PC-9 (cell line): Measurements from ENCODE around the gene DPYD. TPM values are rescaled to one million over a fixed set of nuclear protein-coding genes. Genes with fewer than 3 reads are reported as not detected.

ENCODE experiments used
- BruUV-seq: library from RNA; stranded (reverse); fragments of 400-500 nt; replicated peaks from 2 replicates; lab custom pipeline; 2021; lab: Mats Ljungman, UMichigan
- CTCF ChIA-PET: fragments of 300-600 bp; sonication (Branson Sonifier 250); formaldehyde crosslinking; loops from one replicate; lab custom pipeline; 2022; ENCODE audit warnings: antibody characterized with exemption; lab: Charles Lee
- POLR2A ChIA-PET: fragments of 300-600 bp; sonication (Branson Sonifier 250); formaldehyde crosslinking; loops from one replicate; lab custom pipeline; 2022; ENCODE audit warnings: antibody characterized with exemption; ENCODE audit not compliant: unreplicated experiment; lab: Charles Lee
- DNase-seq, 2 experiments: peaks; one replicate each; pipeline versions ENCODE4 v3.0.0 to v3.0.0-alpha.2; 2015 to 2022; ENCODE audit warnings: mixed read lengths in 1 of 2
- H2AFZ ChIP-seq: fragments of 200-600 bp; sonication (generic); 2 replicates; pipeline ENCODE4 v1.8.1; 2017; ENCODE audit warnings: antibody characterized with exemption
- H3F3A ChIP-seq: fragments of 200-600 bp; sonication (generic); 2 replicates; pipeline ENCODE4 v1.8.1; 2017; ENCODE audit warnings: antibody characterized with exemption, mild to moderate bottlenecking, low read depth; ENCODE audit not compliant: insufficient read depth
- H3K27ac ChIP-seq: fragments of 200-600 bp; sonication (generic); 2 replicates; pipeline ENCODE4 v1.6.1; 2016; ENCODE audit warnings: mixed run types
- H3K27me3 ChIP-seq: fragments of 200-600 bp; sonication (generic); 2 replicates; pipeline ENCODE4 v1.6.1; 2016; ENCODE audit warnings: low read depth, mixed run types; ENCODE audit not compliant: insufficient read depth
- H3K36me3 ChIP-seq: fragments of 200-600 bp; sonication (generic); 2 replicates; pipeline ENCODE4 v1.6.1; 2016; ENCODE audit warnings: low read depth, mixed run types
- H3K4me1 ChIP-seq: fragments of 200-600 bp; sonication (generic); replicated peaks from 2 replicates; pipeline ENCODE4 v1.6.1; 2016; ENCODE audit warnings: mixed run types; ENCODE audit not compliant: insufficient read depth
- H3K4me2 ChIP-seq: fragments of 200-600 bp; sonication (generic); 2 replicates; pipeline ENCODE4 v1.6.1; 2017; ENCODE audit warnings: mixed run types
- H3K4me3 ChIP-seq: fragments of 200-600 bp; sonication (generic); 2 replicates; pipeline ENCODE4 v1.6.1; 2016; ENCODE audit warnings: mixed run types
- H3K79me2 ChIP-seq: fragments of 200-600 bp; sonication (generic); 2 replicates; pipeline ENCODE4 v1.6.1; 2017; ENCODE audit warnings: low read depth, mixed run types
- H3K9me2 ChIP-seq: fragments of 200-600 bp; sonication (generic); 2 replicates; pipeline ENCODE4 v1.8.1; 2017; ENCODE audit warnings: mild to moderate bottlenecking; ENCODE audit not compliant: insufficient read depth
- H3K9me3 ChIP-seq: fragments of 200-600 bp; sonication (generic); 2 replicates; pipeline ENCODE4 v1.8.1; 2016; ENCODE audit warnings: low read depth; ENCODE audit not compliant: insufficient read depth
- H4K20me1 ChIP-seq: fragments of 200-600 bp; sonication (generic); 2 replicates; pipeline ENCODE4 v1.8.1; 2017; ENCODE audit not compliant: insufficient read depth
- EZH2 ChIP-seq: fragments of 200-600 bp; sonication (generic); IDR thresholded peaks from 2 replicates; pipeline ENCODE4 v1.8.0; 2017; ENCODE audit warnings: antibody characterized with exemption, low read depth
- intact Hi-C: fragments of 100-400 bp; cut with micrococcal nuclease; formaldehyde crosslinking; loops from one replicate; pipeline ENCODE4 v1.10.0; 2022; ENCODE audit not compliant: unreplicated experiment
- total RNA-seq: library from RNA; stranded (reverse); gene quantifications from 2 replicates; pipeline ENCODE4 v1.2.3, GENCODE V29; 2021
- TF ChIP-seq, protein P1 (sequence below): fragments of 200-600 bp; sonication (generic); conservative IDR thresholded peaks from 2 replicates; pipeline ENCODE4 v1.6.1; 2017; ENCODE audit warnings: mixed run types, antibody characterized with exemption, mild to moderate bottlenecking, moderate library complexity

DPYD gene
- total RNA-seq, 1 experiment from 2014 or later = 24.1 TPM

DNA sequence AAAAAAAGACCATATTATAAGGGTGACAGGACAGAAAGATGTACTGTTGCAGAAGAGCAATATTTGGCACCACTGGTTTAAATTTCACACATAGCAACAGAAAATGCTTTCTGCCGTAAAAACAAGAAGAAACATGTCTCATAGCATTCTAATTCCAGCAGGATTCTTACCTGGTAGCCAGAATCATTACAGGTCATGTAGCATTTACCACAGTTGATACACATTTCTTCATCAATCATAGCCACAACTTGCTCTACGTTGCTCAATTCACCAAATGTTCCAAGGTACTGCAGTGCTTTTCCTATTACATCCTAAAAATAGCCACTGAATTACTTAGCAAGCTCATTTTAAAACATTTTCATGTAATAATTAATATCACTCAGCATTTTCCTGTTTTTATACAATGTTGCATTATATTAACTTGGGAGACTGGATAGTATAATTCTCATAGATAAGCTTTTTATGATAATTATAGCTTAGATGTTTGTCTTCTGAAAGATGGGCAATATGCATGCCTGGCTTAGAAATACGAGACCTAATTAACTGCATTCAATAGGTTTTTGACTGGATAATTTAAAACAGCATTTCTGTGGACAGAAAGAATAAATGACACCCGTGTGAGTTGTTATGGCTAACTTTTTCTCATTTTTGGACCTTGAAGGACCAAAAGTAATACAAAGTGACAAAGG is 838.5 kb downstream of the DPYD start:
- TF ChIP-seq, protein P1, sequence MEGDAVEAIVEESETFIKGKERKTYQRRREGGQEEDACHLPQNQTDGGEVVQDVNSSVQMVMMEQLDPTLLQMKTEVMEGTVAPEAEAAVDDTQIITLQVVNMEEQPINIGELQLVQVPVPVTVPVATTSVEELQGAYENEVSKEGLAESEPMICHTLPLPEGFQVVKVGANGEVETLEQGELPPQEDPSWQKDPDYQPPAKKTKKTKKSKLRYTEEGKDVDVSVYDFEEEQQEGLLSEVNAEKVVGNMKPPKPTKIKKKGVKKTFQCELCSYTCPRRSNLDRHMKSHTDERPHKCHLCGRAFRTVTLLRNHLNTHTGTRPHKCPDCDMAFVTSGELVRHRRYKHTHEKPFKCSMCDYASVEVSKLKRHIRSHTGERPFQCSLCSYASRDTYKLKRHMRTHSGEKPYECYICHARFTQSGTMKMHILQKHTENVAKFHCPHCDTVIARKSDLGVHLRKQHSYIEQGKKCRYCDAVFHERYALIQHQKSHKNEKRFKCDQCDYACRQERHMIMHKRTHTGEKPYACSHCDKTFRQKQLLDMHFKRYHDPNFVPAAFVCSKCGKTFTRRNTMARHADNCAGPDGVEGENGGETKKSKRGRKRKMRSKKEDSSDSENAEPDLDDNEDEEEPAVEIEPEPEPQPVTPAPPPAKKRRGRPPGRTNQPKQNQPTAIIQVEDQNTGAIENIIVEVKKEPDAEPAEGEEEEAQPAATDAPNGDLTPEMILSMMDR = no peak
- TF ChIP-seq EZH2 = no peak
- H3K4me3 ChIP-seq = no peak overlapping the region
- ChIA-PET CTCF (interaction anchor here (0.5 kb wide), 1 partner anchor 1803 kb away, joined by 3 read pairs; no protein-coding TSS in a partner anchor), POLR2A (interaction anchor here (0.7 kb wide), 1 partner anchor 12 kb away, joined by 7 read pairs; no protein-coding TSS in a partner anchor)
- H3K27ac ChIP-seq = no peak overlapping the region
- H3K9me2 ChIP-seq = peaks cover 7% of the 10 kb centered on the region; the same call in 1 of the 2 replicates
- H4K20me1 ChIP-seq = no peaks in the 10 kb centered on the region
- no peaks in the 10 kb centered on the region for H3K9me3 ChIP-seq
- H3K4me1 ChIP-seq = no peaks in the 10 kb centered on the region
- no TSS peak for BruUV-seq
- H3K36me3 ChIP-seq = no peaks in the 10 kb centered on the region
- DNase-seq = no peak
- no peak overlapping the region for H3K4me2 ChIP-seq
- H2AFZ ChIP-seq = no peak overlapping the region
- intact Hi-C loops = no loop called here
- H3K79me2 ChIP-seq = no peaks in the 10 kb centered on the region
- H3K27me3 ChIP-seq = no peaks in the 10 kb centered on the region
- no peaks in the 10 kb centered on the region for H3F3A ChIP-seq

DNA sequence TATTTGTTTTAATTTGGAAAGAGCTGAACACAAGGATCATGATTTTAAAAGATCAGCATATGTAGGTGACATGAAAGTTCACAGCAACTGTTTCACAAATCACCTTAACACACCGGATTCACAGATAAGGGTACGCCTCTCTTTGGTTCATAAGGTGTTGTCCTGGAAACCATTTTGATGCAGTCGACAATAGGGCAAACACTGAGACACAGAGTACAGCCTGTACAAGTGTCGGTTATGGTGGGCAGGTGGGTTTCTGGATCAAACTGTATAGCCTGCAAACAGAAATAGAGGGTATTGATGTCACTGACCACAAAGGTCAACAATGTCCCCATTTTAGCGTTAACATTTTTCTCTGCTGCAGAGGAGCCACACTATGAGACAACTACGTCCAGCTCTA is 842.0 kb downstream of the DPYD start:
- ChIA-PET POLR2A (no interaction called here), CTCF (no interaction called here)
- no peaks in the 10 kb centered on the region for H3K79me2 ChIP-seq
- peaks cover 7% of the 10 kb centered on the region; the same call in 1 of the 2 replicates for H3K9me2 ChIP-seq
- H3F3A ChIP-seq = no peaks in the 10 kb centered on the region
- H3K4me3 ChIP-seq = no peak overlapping the region
- no peaks in the 10 kb centered on the region for H3K27me3 ChIP-seq
- intact Hi-C loops = no loop called here
- no peak overlapping the region for H2AFZ ChIP-seq
- H3K36me3 ChIP-seq = no peaks in the 10 kb centered on the region
- no peak overlapping the region for H3K27ac ChIP-seq
- H3K9me3 ChIP-seq = no peaks in the 10 kb centered on the region
- no TSS peak for BruUV-seq
- no peaks in the 10 kb centered on the region for H3K4me1 ChIP-seq
- no peak for TF ChIP-seq EZH2
- TF ChIP-seq, protein P1 = no peak
- DNase-seq = no peak
- no peak overlapping the region for H3K4me2 ChIP-seq
- H4K20me1 ChIP-seq = no peaks in the 10 kb centered on the region

DNA sequence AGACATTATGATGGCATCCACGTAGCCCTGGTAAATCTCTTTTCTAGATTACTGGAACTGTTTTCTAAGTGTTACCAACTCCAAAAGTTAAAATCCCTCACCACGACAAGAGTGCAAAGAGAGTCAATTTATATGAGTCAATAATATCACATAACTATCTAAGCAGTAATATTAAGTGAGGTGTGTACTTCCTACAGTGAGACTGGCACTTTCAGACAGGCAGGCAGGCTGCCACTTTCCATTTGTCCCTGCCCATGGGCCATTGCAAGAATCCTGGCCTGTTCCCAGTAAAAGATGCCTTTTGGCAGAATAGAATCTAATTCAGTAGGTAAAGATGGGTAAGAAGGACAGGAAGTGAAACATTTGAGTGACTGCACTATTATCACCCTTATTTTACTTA is 843.6 kb downstream of the DPYD start:
- Histone ChIP-seq H3K9me2 (0 out of 2 replicates have a peak, but pooled peaks cover 3% of the 10 kb centered on the region), H3K9me3 (no peaks in the 10 kb centered on the region), H3K27me3 (no peaks in the 10 kb centered on the region), H3F3A (no peaks in the 10 kb centered on the region), H2AFZ (no peak overlapping the region), H3K4me2 (no peak overlapping the region), H3K4me1 (no peaks in the 10 kb centered on the region), H3K79me2 (no peaks in the 10 kb centered on the region), H4K20me1 (no peaks in the 10 kb centered on the region), H3K36me3 (no peaks in the 10 kb centered on the region), H3K27ac (no peak overlapping the region), H3K4me3 (no peak overlapping the region)
- DNase-seq = no peak
- TF ChIP-seq, protein P1 = no peak
- no peak for TF ChIP-seq EZH2
- intact Hi-C loops = no loop called here
- ChIA-PET CTCF (no interaction called here), POLR2A (no interaction called here)
- BruUV-seq = no TSS peak
